T-cell (primary cell): ENCODE data around the gene MIA. TPM values are rescaled to one million over a fixed set of nuclear protein-coding genes. Genes with fewer than 3 reads are reported as not detected.
"Not testable (repeated sequence)": the region's sequence is repeated elsewhere in the genome, so short reads cannot be mapped to it uniquely, and the experiment has no call there.

ENCODE experiments used
- ATAC-seq, 4 experiments: fragments of 200-7000 bp in 3 of 4; fragments of 150-1000 bp in 1 of 4; cut with Tn5 transposase; replicated peaks in 1 of 4; 1 replicate in 3 of 4; 2 replicates in 1 of 4; pipeline ENCODE4 v1.10.0; 2021; ENCODE audit warnings: moderate library complexity in 3 of 4, mild to moderate bottlenecking in 2 of 4, moderate number of reproducible peaks in 1 of 4
- CTCF ChIA-PET, 2 donors: fragments of 300-600 bp; sonication (Branson Sonifier 250); formaldehyde crosslinking; loops; one replicate each; lab custom pipeline; 2022; ENCODE audit warnings: antibody characterized with exemption in 2 of 2; lab: Charles Lee
- POLR2A ChIA-PET, 2 donors: fragments of 300-600 bp; sonication (Branson Sonifier 250); formaldehyde crosslinking; loops; one replicate each; lab custom pipeline; 2022; ENCODE audit warnings: antibody characterized with exemption in 2 of 2; lab: Charles Lee
- DNase-seq, 35 experiments: peaks; one replicate each; pipeline versions ENCODE4 v3.0.0 to v3.0.0-alpha.2; 2013 to 2023
- H3K27ac ChIP-seq: one replicate; pipeline ENCODE4 v1.5.1; 2013; ENCODE audit warnings: low read length
- H3K27me3 ChIP-seq, 2 experiments: replicated peaks in 1 of 2; 1 replicate in 1 of 2; 2 replicates in 1 of 2; pipeline versions ENCODE4 v1.6.1 to v1.7.0; 2013; ENCODE audit warnings: low read length in 1 of 2, mixed read lengths in 1 of 2; ENCODE audit not compliant: control insufficient read depth in 2 of 2, insufficient read depth in 2 of 2; ENCODE audit errors: extremely low read depth in 1 of 2
- H3K36me3 ChIP-seq, 2 donors: 1 replicate in 1 of 2; 2 replicates in 1 of 2; pipeline versions ENCODE4 v1.6.1 to v1.7.0; 2013; ENCODE audit warnings: low read length in 1 of 2; ENCODE audit not compliant: control insufficient read depth in 2 of 2, insufficient read depth in 1 of 2; ENCODE audit errors: extremely low read depth in 1 of 2
- H3K4me1 ChIP-seq, 2 experiments: 1 replicate in 1 of 2; 2 replicates in 1 of 2; pipeline versions ENCODE4 v1.6.1 to v1.7.0; 2013; ENCODE audit warnings: low read length in 2 of 2, mixed read lengths in 1 of 2; ENCODE audit not compliant: insufficient read depth in 2 of 2, control insufficient read depth in 1 of 2; ENCODE audit errors: extremely low read depth in 1 of 2
- H3K4me3 ChIP-seq, 2 donors: 1 replicate in 1 of 2; 2 replicates in 1 of 2; pipeline versions ENCODE4 v1.5.1 to v1.7.0; 2013; ENCODE audit warnings: mild to moderate bottlenecking in 2 of 2, low read length in 1 of 2, moderate library complexity in 1 of 2; ENCODE audit not compliant: control insufficient read depth in 1 of 2; ENCODE audit errors: extremely low read depth in 1 of 2
- H3K9me3 ChIP-seq: 2 replicates; pipeline ENCODE4 v1.7.0; 2013
- H3K27ac Mint-ChIP-seq, 2 donors: one replicate each; pipeline ENCODE4 v1.8.0; 2020 to 2021; ENCODE audit warnings: mild to moderate bottlenecking in 2 of 2, mixed read lengths in 2 of 2
- H3K27me3 Mint-ChIP-seq, 2 donors: one replicate each; pipeline ENCODE4 v1.8.0; 2021 to 2022; ENCODE audit warnings: mixed read lengths in 2 of 2
- H3K36me3 Mint-ChIP-seq: one replicate; pipeline ENCODE4 v1.8.0; 2021; ENCODE audit warnings: mixed read lengths
- H3K4me1 Mint-ChIP-seq, 3 donors: one replicate each; pipeline ENCODE4 v1.8.0; 2020 to 2022; ENCODE audit warnings: mixed read lengths in 3 of 3, mild to moderate bottlenecking in 1 of 3
- H3K4me3 Mint-ChIP-seq, 3 donors: one replicate each; pipeline ENCODE4 v1.8.0; 2020 to 2022; ENCODE audit warnings: mild to moderate bottlenecking in 3 of 3, mixed read lengths in 3 of 3, moderate library complexity in 3 of 3
- H3K9me3 Mint-ChIP-seq, 3 donors: one replicate each; pipeline ENCODE4 v1.8.0; 2020 to 2022; ENCODE audit warnings: mixed read lengths in 3 of 3
- WGBS: methylation state at CpG from one replicate; pipeline ENCODE4 v1.1.5; 2013; ENCODE audit warnings: missing lambda C conversion rate; ENCODE audit not compliant: insufficient coverage; 5-methylcytosine and 5-hydroxymethylcytosine counted together
- total RNA-seq, 35 experiments: library from RNA in 6 of 35; stranded (reverse) in 6 of 35; fragments of 120-200 nt in 1 of 35; gene quantifications; one replicate each; pipeline versions ENCODE4 v1.2.1 to v1.2.4 and lab custom pipeline; 2013 to 2026

The MIA gene
- total RNA-seq, 5 donors from 2014 or later (not counting 1 experiment from before 2014, with no cell fraction given) = 1.5 to 5.2 (median 4.1) TPM; not detected in 1

DNA sequence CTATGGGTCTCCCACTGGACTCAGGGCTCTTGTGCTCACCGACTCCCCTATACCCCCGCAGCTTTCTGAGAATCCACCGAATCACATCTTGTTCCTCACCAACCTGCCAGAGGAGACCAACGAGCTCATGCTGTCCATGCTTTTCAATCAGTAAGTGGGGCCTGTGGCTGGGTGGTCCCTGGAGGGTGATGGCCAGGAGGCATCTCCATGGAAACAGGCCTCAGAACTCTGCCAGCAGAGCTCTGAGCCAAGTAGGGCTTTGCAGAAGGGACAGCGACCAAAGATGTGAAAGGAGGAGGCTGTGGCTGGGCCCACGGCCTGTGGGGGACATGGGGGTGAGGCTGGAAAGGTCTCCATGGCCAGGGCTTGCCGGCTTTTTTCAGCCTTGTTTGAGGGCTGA lies 11.8 kb upstream of the MIA start:
- ATAC-seq = no peak
- H3K27ac ChIP-seq = no peak overlapping the region

GRCh38 chr19:40763963-40764362 lies 11.4 kb upstream of the MIA start:
- ATAC-seq = no peak
- peaks cover 58% of the 10 kb centered on the region for H3K36me3 Mint-ChIP-seq
- peaks cover 6 to 54% of the 10 kb centered on the region in 2 experiments for H3K4me1 ChIP-seq
- peaks cover 22 to 70% of the 10 kb centered on the region in 2 donors for H3K36me3 ChIP-seq
- H3K27ac ChIP-seq = no peak overlapping the region
- H3K27me3 ChIP-seq = no peaks in the 10 kb centered on the region
- ChIA-PET CTCF (no interaction called here), POLR2A (no interaction called here)
- no peaks in the 10 kb centered on the region for H3K27me3 Mint-ChIP-seq
- H3K27ac Mint-ChIP-seq = peak overlapping the region; percentile 21 to 42
- H3K4me3 Mint-ChIP-seq = no peak overlapping the region
- H3K9me3 ChIP-seq = no peaks in the 10 kb centered on the region
- 71% methylated on average over 6 of the region's 10 CpGs for WGBS
- H3K4me1 Mint-ChIP-seq = peaks cover 33 to 55% (median 37%) of the 10 kb centered on the region in 3 donors
- no peak overlapping the region for H3K4me3 ChIP-seq
- DNase-seq = no peak
- H3K9me3 Mint-ChIP-seq = no peaks in the 10 kb centered on the region

More for the DNA sequence above, 11.8 kb upstream of the MIA start:
- ChIA-PET CTCF (no interaction called here), POLR2A (no interaction called here)
- H3K36me3 Mint-ChIP-seq = peaks cover 58% of the 10 kb centered on the region
- Histone ChIP-seq H3K4me1 (peaks cover 6 to 54% of the 10 kb centered on the region in 2 experiments), H3K4me3 (no peak overlapping the region), H3K9me3 (no peaks in the 10 kb centered on the region), H3K27me3 (no peaks in the 10 kb centered on the region), H3K36me3 (peaks cover 23 to 74% of the 10 kb centered on the region in 2 donors)
- H3K27me3 Mint-ChIP-seq = no peaks in the 10 kb centered on the region
- no peak overlapping the region for H3K4me3 Mint-ChIP-seq
- peaks cover 33 to 55% (median 35%) of the 10 kb centered on the region in 3 donors for H3K4me1 Mint-ChIP-seq
- WGBS = 95% methylated on average over 4 of the region's 7 CpGs
- DNase-seq = no peak
- peak overlapping the region; percentile 21 to 34 for H3K27ac Mint-ChIP-seq
- no peaks in the 10 kb centered on the region for H3K9me3 Mint-ChIP-seq

- H3K27me3 Mint-ChIP-seq = not testable (repeated sequence)
- POLR2A ChIA-PET = interaction anchor here in 1 of 2 donors (0.7 kb wide), 1 partner anchor 68 kb away, joined by 4 read pairs; no protein-coding TSS in a partner anchor
- peaks cover 19 to 47% of the 10 kb centered on the region in 2 donors for H3K36me3 ChIP-seq
These were observed 8.9 kb upstream of the MIA start for GRCh38 chr19:40766385-40766784.

GRCh38 chr19:40768869-40769268 lies 6.5 kb upstream of the MIA start:
- peaks cover 3 to 25% of the 10 kb centered on the region in 2 donors for H3K36me3 ChIP-seq
- no peaks in the 10 kb centered on the region for H3K27me3 Mint-ChIP-seq
- no peaks in the 10 kb centered on the region for H3K9me3 ChIP-seq
- no peak for ATAC-seq
- peak overlapping the region in 1 of 2 donors; percentile 19 for H3K27ac Mint-ChIP-seq
- peaks cover 0 to 3% (median 0%) of the 10 kb centered on the region in 3 donors for H3K9me3 Mint-ChIP-seq
- peaks cover 6 to 35% of the 10 kb centered on the region in 2 experiments for H3K4me1 ChIP-seq
- CTCF ChIA-PET = interaction anchor here in 1 of 2 donors (0.6 kb wide), 1 partner anchor 360 kb away, joined by 3 read pairs; no protein-coding TSS in a partner anchor
- no peak overlapping the region for H3K27ac ChIP-seq
- POLR2A ChIA-PET = no interaction called here
- peaks cover 35% of the 10 kb centered on the region for H3K36me3 Mint-ChIP-seq
- H3K4me1 Mint-ChIP-seq = peaks cover 31 to 36% (median 34%) of the 10 kb centered on the region in 3 donors
- no peaks in the 10 kb centered on the region for H3K27me3 ChIP-seq
- H3K4me3 Mint-ChIP-seq = no peak overlapping the region
- DNase-seq = no peak
- WGBS = 80% methylated on average over 1 of the region's 5 CpGs
- H3K4me3 ChIP-seq = no peak overlapping the region

More at GRCh38 chr19:40766385-40766784, 8.9 kb upstream of the MIA start:
- not testable (repeated sequence) for H3K4me3 ChIP-seq, H3K9me3 ChIP-seq, H3K27ac ChIP-seq, H3K9me3 Mint-ChIP-seq, H3K27me3 ChIP-seq, DNase-seq, ATAC-seq, H3K27ac Mint-ChIP-seq, H3K4me3 Mint-ChIP-seq
- Mint-ChIP-seq H3K4me1 (peaks cover 42 to 51% (median 50%) of the 10 kb centered on the region in 3 donors), H3K36me3 (peaks cover 58% of the 10 kb centered on the region)
- 98% methylated on average over 9 of the region's 13 CpGs for WGBS
- peaks cover 6 to 60% of the 10 kb centered on the region in 2 experiments for H3K4me1 ChIP-seq
- CTCF ChIA-PET = interaction anchor here in 1 of 2 donors (0.8 kb wide), 1 partner anchor 11 kb away, joined by 3 read pairs; no protein-coding TSS in a partner anchor

DNA sequence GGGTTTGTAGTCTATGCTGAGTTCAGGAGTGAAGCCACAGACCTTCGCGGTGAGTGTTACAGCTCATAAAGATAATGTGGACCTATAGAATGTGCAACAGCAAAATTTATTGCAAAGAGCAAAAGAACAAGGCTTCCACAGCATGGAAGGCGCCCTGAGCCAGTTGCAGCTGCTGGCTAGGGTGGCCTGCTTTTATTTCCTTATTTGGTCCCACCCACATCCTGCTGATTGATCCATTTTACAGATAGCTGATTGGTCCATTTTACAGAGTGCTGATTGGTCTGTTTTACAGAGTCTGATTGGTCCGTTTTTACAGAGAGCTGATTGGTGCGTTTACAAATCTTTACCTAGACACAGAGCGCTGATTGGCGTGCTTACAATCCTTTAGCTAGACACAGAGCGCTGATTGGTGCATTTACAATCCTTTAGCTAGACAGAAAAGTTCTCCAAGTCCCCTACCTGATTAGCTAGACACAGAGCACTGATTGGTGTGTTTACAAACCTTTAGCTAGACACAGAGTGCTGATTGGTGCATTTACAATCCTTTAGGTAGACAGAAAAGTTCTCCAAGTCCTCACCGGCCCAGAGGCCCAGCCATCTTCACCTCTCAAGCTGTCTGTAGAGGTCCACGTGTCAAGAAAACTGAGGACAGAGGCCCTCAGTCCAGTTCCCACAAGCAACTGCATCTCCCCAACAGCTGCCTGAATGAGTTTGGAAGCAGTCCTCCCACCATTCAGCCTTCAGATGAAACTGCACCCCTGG lies 4.0 kb upstream of the MIA start:
- not testable (repeated sequence) for H3K36me3 ChIP-seq
- H3K27ac Mint-ChIP-seq = peak overlapping the region; percentile 19 to 73

GRCh38 chr19:40775632-40776022 lies 306 bp downstream of the MIA start:
- Histone ChIP-seq H3K36me3 (peaks cover 0 to 5% of the 10 kb centered on the region in 2 donors), H3K9me3 (no peaks in the 10 kb centered on the region), H3K4me1 (peaks cover 9 to 32% of the 10 kb centered on the region in 2 experiments), H3K27ac (no peak overlapping the region), H3K4me3 (no peak overlapping the region), H3K27me3 (no peaks in the 10 kb centered on the region)
- Mint-ChIP-seq H3K27me3 (no peaks in the 10 kb centered on the region), H3K4me3 (no peak overlapping the region), H3K36me3 (peaks cover 8% of the 10 kb centered on the region), H3K27ac (peak overlapping the region in 1 of 2 donors; percentile 52), H3K9me3 (peaks cover 0 to 3% (median 0%) of the 10 kb centered on the region in 3 donors), H3K4me1 (peaks cover 29 to 41% (median 41%) of the 10 kb centered on the region in 3 donors)
- ChIA-PET CTCF (no interaction called here), POLR2A (no interaction called here)
- ATAC-seq = no peak
- DNase-seq = no peak
- WGBS = 100% methylated on average over 2 of the region's 10 CpGs

More for the DNA sequence above, 4.0 kb upstream of the MIA start:
- H3K36me3 Mint-ChIP-seq = peaks cover 16% of the 10 kb centered on the region
- H3K27ac ChIP-seq, H3K27me3 ChIP-seq, H3K4me3 Mint-ChIP-seq, H3K9me3 Mint-ChIP-seq, H3K4me3 ChIP-seq, H3K27me3 Mint-ChIP-seq, POLR2A ChIA-PET, H3K9me3 ChIP-seq: not testable (repeated sequence)
- CTCF ChIA-PET = interaction anchor here in 1 of 2 donors (0.9 kb wide), 1 partner anchor 17 kb away, joined by 3 read pairs; no protein-coding TSS in a partner anchor
- ATAC-seq (peak in 3 of 4 experiments; percentile 36 to 54 (median 48)), DNase-seq (peak in 1 of 35 experiments; percentile 22)
- WGBS = 89% methylated on average over 6 of the region's 10 CpGs
- H3K4me1 Mint-ChIP-seq = peaks cover 10 to 21% (median 16%) of the 10 kb centered on the region in 3 donors
- peaks cover 0 to 13% of the 10 kb centered on the region in 2 experiments for H3K4me1 ChIP-seq
